Activated CD4-positive, alpha-beta T cell treated with anti-CD3 and anti-CD28 coated beads for 4 hours (primary cell): ENCODE results near the gene KIF23.

Experiments used
- DNase-seq, 2 donors: peaks; one replicate each; pipeline ENCODE4 v3.0.0-alpha.2; 2020

The KIF23 gene

GRCh38 chr15:69497076-69497475 is 82.9 kb downstream of the KIF23 start:
- DNase-seq, result no peak

- no peak for DNase-seq
Observed at GRCh38 chr15:69497667-69498066, 83.5 kb downstream of the KIF23 start.
